Measurements from ENCODE around the gene KRT74.

Gene KRT74

DNA sequence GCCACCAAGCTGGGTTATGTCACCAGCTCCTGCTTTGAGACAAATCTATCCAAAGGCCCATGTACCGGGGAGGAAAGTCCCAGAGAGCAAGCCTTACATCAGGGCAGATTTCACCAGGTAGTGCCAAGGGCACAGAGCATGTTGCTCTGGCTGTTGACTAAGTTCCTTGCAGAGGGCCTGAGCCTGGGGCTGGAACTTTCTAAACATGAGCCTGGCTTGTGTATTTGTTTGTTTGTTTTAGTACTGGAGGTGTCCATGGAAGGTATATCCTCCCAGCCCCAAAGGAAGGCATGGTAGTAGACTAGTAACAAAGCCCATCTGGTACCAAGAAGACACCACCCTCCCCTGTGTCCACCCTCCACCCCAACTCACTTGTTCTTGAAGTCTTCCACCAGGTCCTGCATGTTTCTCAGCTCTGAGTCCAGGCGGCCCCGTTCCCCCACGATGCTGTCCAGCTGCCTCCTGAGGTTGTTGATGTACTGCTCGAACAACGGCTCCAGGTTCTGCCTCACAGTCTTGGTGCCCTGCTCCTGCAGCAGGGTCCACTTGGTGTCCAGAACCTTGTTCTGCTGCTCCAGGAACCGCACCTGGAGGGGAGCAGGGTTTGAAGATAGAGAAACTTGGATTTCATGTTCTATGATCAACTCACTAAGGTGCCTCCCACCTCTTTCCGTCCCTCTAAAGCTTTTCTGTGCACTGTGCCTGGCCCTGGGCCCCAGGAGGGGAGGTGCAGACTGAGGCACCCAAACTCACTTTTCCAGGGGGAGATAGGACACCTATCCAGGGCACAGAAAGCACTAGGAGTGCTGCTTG, 54.9 kb downstream of the KRT74 start:
- no peak for DNase-seq

DNA sequence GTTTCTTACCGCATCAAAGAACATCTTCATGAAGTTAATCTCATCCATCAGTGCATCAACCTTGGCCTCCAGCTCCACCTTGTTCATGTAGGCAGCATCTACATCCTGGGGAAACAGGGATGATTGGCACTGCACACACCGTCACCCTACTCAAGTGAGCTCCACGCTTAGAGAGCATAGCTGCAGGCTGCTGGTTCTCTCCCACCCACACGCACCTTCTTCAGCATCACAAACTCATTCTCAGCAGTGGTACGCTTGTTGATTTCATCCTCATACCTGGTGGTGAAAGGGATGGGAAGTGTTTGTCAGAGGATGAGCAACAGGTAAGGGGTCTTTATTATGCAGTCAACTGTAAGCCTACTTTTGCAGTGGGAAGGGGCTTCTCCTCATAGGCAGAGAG, 55.8 kb downstream of the KRT74 start:
- no peak for DNase-seq

DNA sequence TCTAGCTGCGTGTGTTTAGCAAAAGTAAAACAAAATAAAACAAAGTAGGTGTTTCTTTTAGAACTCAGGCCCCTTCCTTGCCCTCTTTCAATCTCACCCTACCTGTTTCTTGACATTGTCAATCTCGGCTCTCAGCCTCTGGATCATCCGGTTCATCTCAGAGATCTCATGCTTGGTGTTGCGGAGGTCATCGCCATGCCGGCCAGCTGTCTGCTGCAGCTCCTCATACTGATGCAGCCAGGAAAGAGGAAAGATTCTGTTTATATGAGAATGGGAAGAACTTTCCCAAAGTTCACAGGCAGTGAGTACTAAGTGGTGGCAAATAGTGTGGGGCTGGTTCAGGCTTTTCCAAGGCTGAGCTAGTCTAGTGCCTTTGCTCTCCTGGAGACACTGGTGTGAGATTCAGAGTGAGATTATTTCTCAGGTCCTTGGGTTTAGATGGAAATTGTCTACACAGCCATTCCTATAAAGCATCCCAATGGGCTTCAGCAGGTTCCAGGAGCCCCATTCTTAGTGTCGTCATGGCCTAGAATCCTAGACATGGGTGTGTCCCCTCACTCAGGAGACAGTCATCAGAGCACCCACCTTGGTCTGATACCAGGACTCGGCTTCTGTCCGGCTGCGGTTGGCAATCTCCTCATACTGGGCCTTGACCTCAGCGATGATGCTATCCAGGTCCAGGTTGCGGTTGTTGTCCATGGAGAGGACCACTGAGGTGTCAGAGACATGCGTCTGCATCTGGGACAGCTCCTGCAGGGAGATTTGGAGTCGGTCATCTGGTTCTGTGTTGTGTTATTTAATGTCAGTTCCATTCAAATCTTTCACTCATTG, 56.4 kb downstream of the KRT74 start:
- DNase-seq = no peak

DNA sequence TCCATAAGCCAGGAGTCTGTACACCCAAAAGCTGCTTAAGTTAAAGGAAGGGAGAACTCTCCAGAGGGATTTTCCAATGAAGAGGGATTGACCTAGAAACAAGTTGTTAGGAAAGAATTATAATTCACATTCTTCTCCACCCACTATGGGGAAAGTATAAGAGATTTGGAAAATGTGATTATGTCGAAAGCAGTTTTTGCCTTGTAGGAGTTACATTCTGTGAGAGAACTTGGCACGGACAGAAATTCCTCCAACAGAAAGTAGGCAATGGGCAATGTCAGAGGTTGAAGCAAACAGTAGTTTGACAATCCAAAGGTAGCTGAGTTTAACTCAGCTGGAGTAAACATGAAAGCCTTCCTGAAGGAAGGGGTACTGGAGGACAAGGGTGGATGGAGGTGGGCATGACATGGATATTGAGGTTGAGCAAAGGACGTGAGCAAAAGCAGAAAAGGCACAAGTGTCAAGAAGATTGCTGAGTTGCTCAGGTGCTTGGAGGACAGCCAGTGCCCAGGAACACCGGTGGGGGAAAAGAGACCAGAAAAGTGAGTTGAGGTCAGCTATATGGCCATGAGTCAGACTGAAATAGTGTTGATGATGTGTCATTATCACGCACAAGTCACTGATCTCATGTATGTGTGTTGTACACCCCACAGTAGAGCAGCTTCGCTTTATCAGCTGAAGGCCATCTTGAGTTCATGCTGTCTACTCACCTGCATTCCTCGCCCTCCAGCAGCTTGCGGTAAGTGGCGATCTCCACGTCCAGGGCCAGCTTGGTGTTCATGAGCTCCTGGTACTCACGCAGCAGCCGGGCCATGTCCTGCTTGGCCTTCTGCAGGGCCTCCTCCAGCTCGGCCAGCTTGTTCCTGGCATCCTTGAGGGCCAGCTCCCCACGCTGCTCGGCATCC, 57.5 kb downstream of the KRT74 start:
- peak; percentile 39 for DNase-seq
